NB4 (cell line): ENCODE results near the gene ADGRG7.
A peak's percentile ranks its signal among the peaks of the same experiment; 100 is the strongest.

Source experiments
- DNase-seq: peaks from one replicate; pipeline ENCODE4 v3.0.0; 2010; ENCODE audit warnings: low read depth
- H3K4me3 ChIP-seq: one replicate; pipeline ENCODE4 v1.5.1; 2011; ENCODE audit warnings: mild to moderate bottlenecking, low read depth, low read length, moderate library complexity
- CTCF ChIP-seq: IDR thresholded peaks from one replicate; pipeline ENCODE4 v1.5.1; 2012; ENCODE audit warnings: low read depth, low read length
- MAX ChIP-seq: IDR thresholded peaks from 2 replicates; pipeline ENCODE4 v1.6.1; 2011; ENCODE audit warnings: low read depth, low read length
- MYC ChIP-seq: IDR thresholded peaks from 2 replicates; pipeline ENCODE4 v1.6.1; 2011; ENCODE audit warnings: low read depth, low read length
- POLR2A ChIP-seq: IDR thresholded peaks from 2 replicates; pipeline ENCODE4 v1.6.1; 2011; ENCODE audit warnings: mild to moderate bottlenecking; ENCODE audit not compliant: insufficient read length; ENCODE audit errors: extremely low read depth

Gene ADGRG7

GRCh38 chr3:100720426-100720825 is 111.0 kb downstream of the ADGRG7 start:
- TF ChIP-seq MYC (no peak), POLR2A (no peak), CTCF (no peak), MAX (no peak)
- no peak overlapping the region for H3K4me3 ChIP-seq
- no peak for DNase-seq

GRCh38 chr3:100725935-100726513 is 116.6 kb downstream of the ADGRG7 start:
- no peak overlapping the region for H3K4me3 ChIP-seq
- DNase-seq: no peak
- TF ChIP-seq MAX (no peak), CTCF (no peak), POLR2A (no peak), MYC (no peak)

GRCh38 chr3:100726706-100727105 is 117.3 kb downstream of the ADGRG7 start:
- no peak overlapping the region for H3K4me3 ChIP-seq
- DNase-seq: no peak
- TF ChIP-seq MYC (no peak), MAX (no peak), POLR2A (no peak), CTCF (no peak)

GRCh38 chr3:100730524-100730923 is 121.1 kb downstream of the ADGRG7 start:
- no peak for DNase-seq
- H3K4me3 ChIP-seq: no peak overlapping the region
- no peak for TF ChIP-seq MYC
- no peak for TF ChIP-seq MAX
- TF ChIP-seq POLR2A: no peak
- no peak for TF ChIP-seq CTCF

- no peak overlapping the region for H3K4me3 ChIP-seq
- TF ChIP-seq CTCF (no peak), POLR2A (no peak), MAX (no peak), MYC (no peak)
- DNase-seq: no peak
Observed at GRCh38 chr3:100732435-100732834, 123.0 kb downstream of the ADGRG7 start.

GRCh38 chr3:100737334-100737733 is 127.9 kb downstream of the ADGRG7 start:
- no peak for TF ChIP-seq POLR2A
- TF ChIP-seq MAX: no peak
- TF ChIP-seq CTCF: peak; percentile 22
- TF ChIP-seq MYC: no peak
- no peak overlapping the region for H3K4me3 ChIP-seq
- peak; percentile 20 for DNase-seq
